Activated T-helper 17 cell treated with anti-CD3 and anti-CD28 coated beads, Interleukin-2, amount 50 U/mL, for 72 hours (primary cell): ENCODE measurements around the gene COL18A1. TPM values are rescaled to one million over a fixed set of nuclear protein-coding genes. Genes with fewer than 3 reads are reported as not detected.

Source experiments
- ATAC-seq: fragments of 150-1000 bp; cut with Tn5 transposase; replicated peaks from 2 replicates; pipeline ENCODE4 v1.10.0; 2021; ENCODE audit warnings: mild to moderate bottlenecking, moderate library complexity
- H3K27ac Mint-ChIP-seq: one replicate; pipeline ENCODE4 v1.8.0; 2022; ENCODE audit warnings: mixed read lengths
- H3K27me3 Mint-ChIP-seq: one replicate; pipeline ENCODE4 v1.8.0; 2022; ENCODE audit warnings: mixed read lengths
- H3K36me3 Mint-ChIP-seq: one replicate; pipeline ENCODE4 v1.8.0; 2022; ENCODE audit warnings: low read depth, mild to moderate bottlenecking, mixed read lengths
- H3K4me1 Mint-ChIP-seq: one replicate; pipeline ENCODE4 v1.8.0; 2022; ENCODE audit warnings: mixed read lengths
- H3K4me3 Mint-ChIP-seq: one replicate; pipeline ENCODE4 v1.8.0; 2022; ENCODE audit warnings: mild to moderate bottlenecking, mixed read lengths
- H3K9me3 Mint-ChIP-seq: one replicate; pipeline ENCODE4 v1.8.0; 2022; ENCODE audit warnings: mixed read lengths
- total RNA-seq, 2 donors: library from RNA; stranded (reverse); gene quantifications; one replicate each; pipeline ENCODE4 v1.2.3, GENCODE V29; 2022

The COL18A1 gene
- total RNA-seq, 2 donors from 2014 or later: 3.2 to 3.9 TPM

DNA sequence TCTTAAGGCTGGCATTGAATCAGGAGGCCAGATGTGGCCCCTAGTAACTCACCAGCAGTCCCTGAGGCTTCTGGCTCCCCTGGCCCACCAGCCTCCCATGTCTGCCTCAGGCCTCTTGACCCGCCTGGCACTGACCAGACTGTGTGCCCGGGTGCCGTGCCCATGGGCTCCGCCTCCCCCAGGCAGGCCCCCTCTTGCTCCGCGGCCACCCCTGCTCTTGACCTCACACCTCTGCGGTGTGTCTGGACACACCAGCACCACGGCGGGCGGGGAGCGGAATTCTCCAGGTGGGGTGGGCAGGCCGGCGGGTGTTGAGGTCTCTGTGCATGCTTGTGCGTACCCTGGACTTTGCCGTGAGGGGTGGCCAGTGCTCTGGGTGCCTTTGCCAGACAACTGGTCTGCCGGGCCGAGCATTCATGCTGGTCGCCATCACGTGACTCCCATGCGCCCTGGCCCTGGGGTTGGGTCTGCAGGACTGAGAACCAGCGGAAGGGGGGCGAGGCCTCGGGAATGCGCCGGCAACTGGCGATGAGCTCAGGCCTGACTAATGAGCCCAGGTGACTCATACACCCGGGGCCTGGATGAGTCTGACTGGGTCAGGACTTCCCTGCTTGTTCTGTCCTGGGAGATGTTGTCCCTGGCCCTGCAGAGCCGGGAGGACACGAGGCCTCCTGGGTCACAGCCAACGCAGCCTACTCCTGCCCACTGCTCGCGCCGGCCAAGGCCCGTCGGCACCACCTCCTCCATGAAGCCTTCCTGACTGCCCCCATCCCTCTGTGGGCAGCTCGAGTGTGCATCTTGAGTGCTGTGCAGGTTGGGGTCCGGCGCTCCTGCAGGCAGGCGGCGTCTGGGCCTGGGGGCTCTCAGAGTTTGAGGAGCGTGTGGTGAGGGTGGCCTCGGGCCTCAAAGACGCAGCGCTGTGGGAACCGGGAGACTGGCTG lies 22.6 kb downstream of the COL18A1 start:
- Mint-ChIP-seq H3K9me3 (no peaks in the 10 kb centered on the region), H3K27ac (no peak overlapping the region), H3K27me3 (no peaks in the 10 kb centered on the region), H3K4me3 (no peak overlapping the region), H3K36me3 (no peaks in the 10 kb centered on the region), H3K4me1 (no peaks in the 10 kb centered on the region)
- ATAC-seq: no peak

DNA sequence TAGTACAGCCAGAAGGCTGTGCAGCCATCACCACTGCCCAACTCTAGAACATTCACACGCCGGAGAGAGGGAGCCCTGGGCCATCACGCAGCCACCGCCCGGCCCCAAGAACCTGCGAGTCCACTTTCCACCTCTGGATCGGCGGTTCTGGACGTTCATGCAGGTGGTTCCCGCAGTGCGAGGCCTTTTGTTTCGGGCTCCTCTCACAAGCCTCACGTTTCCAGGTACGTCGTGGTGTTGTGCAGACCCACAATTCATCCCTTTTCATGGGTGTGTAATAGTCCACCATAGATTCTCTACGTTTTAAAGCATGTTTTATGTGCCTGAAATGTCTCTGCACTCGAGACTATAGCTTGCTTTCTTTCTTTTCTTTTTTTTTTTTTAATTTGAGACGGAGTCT lies 23.6 kb downstream of the COL18A1 start:
- no peak overlapping the region for H3K27ac Mint-ChIP-seq
- no peaks in the 10 kb centered on the region for H3K27me3 Mint-ChIP-seq
- H3K4me3 Mint-ChIP-seq: no peak overlapping the region
- no peaks in the 10 kb centered on the region for H3K36me3 Mint-ChIP-seq
- no peaks in the 10 kb centered on the region for H3K4me1 Mint-ChIP-seq
- H3K9me3 Mint-ChIP-seq: no peaks in the 10 kb centered on the region
- no peak for ATAC-seq

DNA sequence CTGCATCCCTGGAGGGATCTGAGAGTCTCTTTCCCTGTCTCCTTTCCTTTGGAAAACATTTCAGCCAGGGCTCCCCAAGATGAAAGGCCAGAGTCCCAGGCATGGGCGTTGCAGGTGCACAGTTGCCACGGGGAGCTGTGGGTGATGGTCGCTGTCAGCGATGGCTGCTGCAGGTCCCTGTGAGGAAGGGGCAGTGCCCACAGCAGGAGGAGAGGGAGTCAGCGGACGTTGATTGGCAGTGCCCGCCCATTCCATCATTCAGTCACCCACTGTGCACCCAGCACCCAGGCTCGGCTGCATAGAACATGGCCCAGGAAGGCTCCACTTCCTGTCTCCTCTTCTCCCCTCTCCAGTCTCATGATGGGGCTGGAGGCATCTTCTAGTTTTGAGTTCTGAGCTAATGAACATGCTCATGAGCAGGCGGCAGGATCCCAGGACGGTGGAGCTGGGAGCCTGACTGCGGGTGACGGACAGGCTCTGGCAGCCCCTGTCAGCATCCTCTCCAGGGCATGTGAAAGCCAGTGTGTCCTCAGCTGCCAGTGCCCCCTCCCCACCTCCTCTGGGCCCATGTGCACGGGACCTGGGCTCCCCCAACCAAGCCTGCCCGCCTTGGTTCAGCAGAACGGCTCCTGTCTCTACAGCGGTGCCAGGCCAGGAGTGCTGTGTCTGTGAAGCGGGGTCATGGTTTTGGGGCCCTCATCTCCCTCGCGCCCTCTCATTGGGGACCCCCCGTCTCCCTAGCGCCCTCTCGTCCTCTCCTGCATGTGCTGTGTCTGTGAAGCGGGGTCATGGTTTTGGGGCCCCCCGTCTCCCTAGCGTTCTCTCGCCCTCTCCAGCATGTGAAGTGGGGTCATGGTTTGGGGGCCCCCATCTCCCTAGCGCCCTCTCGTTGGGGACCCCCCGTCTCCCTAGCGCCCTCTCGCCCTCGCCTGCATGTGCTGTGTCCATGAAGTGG lies 24.5 kb downstream of the COL18A1 start:
- Mint-ChIP-seq H3K27ac (no peak overlapping the region), H3K27me3 (no peaks in the 10 kb centered on the region), H3K4me3 (no peak overlapping the region), H3K36me3 (no peaks in the 10 kb centered on the region), H3K4me1 (no peaks in the 10 kb centered on the region), H3K9me3 (no peaks in the 10 kb centered on the region)
- ATAC-seq: no peak

- no peak overlapping the region for H3K27ac Mint-ChIP-seq
- no peak for ATAC-seq
- no peaks in the 10 kb centered on the region for H3K36me3 Mint-ChIP-seq
- H3K27me3 Mint-ChIP-seq: no peaks in the 10 kb centered on the region
- H3K4me3 Mint-ChIP-seq: no peak overlapping the region
- no peaks in the 10 kb centered on the region for H3K9me3 Mint-ChIP-seq
- no peaks in the 10 kb centered on the region for H3K4me1 Mint-ChIP-seq
Measured at GRCh38 chr21:45430521-45431501, 25.8 kb downstream of the COL18A1 start.

- Mint-ChIP-seq H3K9me3 (no peaks in the 10 kb centered on the region), H3K4me3 (no peak overlapping the region), H3K36me3 (no peaks in the 10 kb centered on the region), H3K27ac (no peak overlapping the region), H3K4me1 (no peaks in the 10 kb centered on the region), H3K27me3 (no peaks in the 10 kb centered on the region)
- no peak for ATAC-seq
Measured at GRCh38 chr21:45431781-45432572, 27.0 kb downstream of the COL18A1 start.

GRCh38 chr21:45432575-45433255 lies 27.8 kb downstream of the COL18A1 start:
- Mint-ChIP-seq H3K27ac (no peak overlapping the region), H3K9me3 (no peaks in the 10 kb centered on the region), H3K4me1 (no peaks in the 10 kb centered on the region), H3K27me3 (no peaks in the 10 kb centered on the region), H3K4me3 (no peak overlapping the region), H3K36me3 (no peaks in the 10 kb centered on the region)
- no peak for ATAC-seq

- H3K4me1 Mint-ChIP-seq: no peaks in the 10 kb centered on the region
- H3K9me3 Mint-ChIP-seq: no peaks in the 10 kb centered on the region
- no peak overlapping the region for H3K27ac Mint-ChIP-seq
- H3K36me3 Mint-ChIP-seq: no peaks in the 10 kb centered on the region
- no peak overlapping the region for H3K4me3 Mint-ChIP-seq
- no peak for ATAC-seq
- no peaks in the 10 kb centered on the region for H3K27me3 Mint-ChIP-seq
Measured at GRCh38 chr21:45433301-45433700, 28.3 kb downstream of the COL18A1 start.

- Mint-ChIP-seq H3K9me3 (no peaks in the 10 kb centered on the region), H3K36me3 (no peaks in the 10 kb centered on the region), H3K4me3 (no peak overlapping the region), H3K27ac (no peak overlapping the region), H3K4me1 (no peaks in the 10 kb centered on the region), H3K27me3 (no peaks in the 10 kb centered on the region)
- ATAC-seq: no peak
Measured at GRCh38 chr21:45433911-45434644, 29.1 kb downstream of the COL18A1 start.

DNA sequence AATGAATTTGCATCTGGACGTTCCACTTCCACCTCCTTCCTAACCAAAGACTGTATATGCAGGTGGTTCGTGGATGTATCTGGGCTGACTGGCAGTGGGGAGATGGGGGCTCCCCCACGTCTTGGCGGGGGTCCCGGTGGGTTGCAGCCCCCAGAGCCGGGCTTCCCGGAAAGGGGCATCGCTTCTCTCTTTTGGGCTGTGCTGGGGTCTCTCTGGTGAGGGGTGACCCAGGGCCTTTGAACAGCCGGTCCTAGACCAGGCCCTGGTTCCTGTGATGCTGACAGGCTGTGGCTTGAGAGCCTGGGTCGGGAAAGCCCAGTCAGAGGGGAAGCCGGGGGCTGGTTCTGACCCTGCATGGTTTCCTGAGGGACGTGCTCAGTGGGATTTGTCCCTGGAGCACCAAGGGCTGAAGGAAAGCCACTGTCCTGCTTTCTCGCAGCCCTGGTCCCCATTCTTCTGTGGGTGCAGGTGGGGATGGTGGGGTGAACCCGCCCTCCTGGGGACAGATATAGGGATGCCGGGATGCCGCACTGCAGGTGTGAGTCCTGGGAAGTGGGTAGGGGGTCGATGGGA lies 29.8 kb downstream of the COL18A1 start:
- H3K9me3 Mint-ChIP-seq: no peaks in the 10 kb centered on the region
- ATAC-seq: no peak
- H3K4me1 Mint-ChIP-seq: no peaks in the 10 kb centered on the region
- no peaks in the 10 kb centered on the region for H3K27me3 Mint-ChIP-seq
- no peak overlapping the region for H3K27ac Mint-ChIP-seq
- H3K36me3 Mint-ChIP-seq: no peaks in the 10 kb centered on the region
- H3K4me3 Mint-ChIP-seq: no peak overlapping the region

GRCh38 chr21:45435405-45435981 lies 30.5 kb downstream of the COL18A1 start:
- Mint-ChIP-seq H3K4me3 (no peak overlapping the region), H3K27ac (no peak overlapping the region), H3K36me3 (no peaks in the 10 kb centered on the region), H3K27me3 (no peaks in the 10 kb centered on the region), H3K9me3 (no peaks in the 10 kb centered on the region), H3K4me1 (no peaks in the 10 kb centered on the region)
- ATAC-seq: no peak

GRCh38 chr21:45436351-45437065 lies 31.5 kb downstream of the COL18A1 start:
- Mint-ChIP-seq H3K4me3 (no peak overlapping the region), H3K27me3 (no peaks in the 10 kb centered on the region), H3K27ac (no peak overlapping the region), H3K36me3 (no peaks in the 10 kb centered on the region), H3K9me3 (no peaks in the 10 kb centered on the region), H3K4me1 (no peaks in the 10 kb centered on the region)
- ATAC-seq: no peak
